ENCODE data around the gene ZNF485. TPM values are rescaled to one million over a fixed set of nuclear protein-coding genes. Genes with fewer than 3 reads are reported as not detected.

Gene ZNF485
- total RNA-seq (2012; rRNA removed) = 5.0 and 6.1 TPM in 2 replicates

GRCh38 chr10:43606323-43607198, at the start of gene ZNF485:
Gene ZNF485 (plus strand): TSS chr10:43606438. CDS start chr10:43607051, 613 bp downstream.
- Histone ChIP-seq H3K4me3 (ENCODE audit: low read length) (peak within 1 kb of the TSS; percentile 82), H3K9ac (ENCODE audit: low read depth, low read length) (peak within 1 kb of the TSS; percentile 79), H3K4me1 (ENCODE audit: control insufficient read depth, insufficient read depth, low read length) (peaks cover 8% of the 10 kb centered on the region), H3K9me3 (replicated peaks; ENCODE audit: low read length) (no peaks in the 10 kb centered on the region), H3K36me3 (ENCODE audit: insufficient read depth, low read length) (peaks cover 4% of the 10 kb centered on the region), H3K4me2 (ENCODE audit: low read length) (peak within 1 kb of the TSS; percentile 97), H3K27me3 (ENCODE audit: control insufficient read depth, insufficient read depth, low read length) (peaks cover 6% of the 10 kb centered on the region)

GRCh38 chr10:43557214-43557613, 49.0 kb upstream of the ZNF485 start:
- Histone ChIP-seq H3K4me2 (ENCODE audit: low read length) (no peak overlapping the region), H3K4me1 (ENCODE audit: control insufficient read depth, insufficient read depth, low read length) (no peaks in the 10 kb centered on the region), H3K4me3 (ENCODE audit: low read length) (no peak overlapping the region), H3K9ac (ENCODE audit: low read depth, low read length) (no peak overlapping the region), H3K36me3 (ENCODE audit: insufficient read depth, low read length) (peaks cover 20% of the 10 kb centered on the region), H3K27me3 (ENCODE audit: control insufficient read depth, insufficient read depth, low read length) (no peaks in the 10 kb centered on the region), H3K9me3 (replicated peaks; ENCODE audit: low read length) (peaks cover 6% of the 10 kb centered on the region)

GRCh38 chr10:43569681-43570080, 36.6 kb upstream of the ZNF485 start:
- H3K4me1 ChIP-seq (ENCODE audit: control insufficient read depth, insufficient read depth, low read length) = peaks cover 9% of the 10 kb centered on the region
- H3K36me3 ChIP-seq (ENCODE audit: insufficient read depth, low read length) = no peaks in the 10 kb centered on the region
- no peaks in the 10 kb centered on the region for H3K27me3 ChIP-seq (ENCODE audit: control insufficient read depth, insufficient read depth, low read length)
- H3K9ac ChIP-seq (ENCODE audit: low read depth, low read length) = no peak overlapping the region
- H3K4me3 ChIP-seq (ENCODE audit: low read length) = no peak overlapping the region
- no peak overlapping the region for H3K4me2 ChIP-seq (ENCODE audit: low read length)
- no peaks in the 10 kb centered on the region for H3K9me3 ChIP-seq (replicated peaks; ENCODE audit: low read length)

GRCh38 chr10:43570971-43571370, 35.3 kb upstream of the ZNF485 start:
- Histone ChIP-seq H3K4me3 (ENCODE audit: low read length) (no peak overlapping the region), H3K9ac (ENCODE audit: low read depth, low read length) (no peak overlapping the region), H3K4me1 (ENCODE audit: control insufficient read depth, insufficient read depth, low read length) (peaks cover 9% of the 10 kb centered on the region), H3K4me2 (ENCODE audit: low read length) (no peak overlapping the region), H3K36me3 (ENCODE audit: insufficient read depth, low read length) (no peaks in the 10 kb centered on the region), H3K9me3 (replicated peaks; ENCODE audit: low read length) (no peaks in the 10 kb centered on the region), H3K27me3 (ENCODE audit: control insufficient read depth, insufficient read depth, low read length) (no peaks in the 10 kb centered on the region)

GRCh38 chr10:43573250-43574000, 32.8 kb upstream of the ZNF485 start:
- peak overlapping the region; percentile 94 for H3K4me2 ChIP-seq (ENCODE audit: low read length)
- H3K9ac ChIP-seq (ENCODE audit: low read depth, low read length) = peak overlapping the region; percentile 82
- H3K9me3 ChIP-seq (replicated peaks; ENCODE audit: low read length) = no peaks in the 10 kb centered on the region
- no peaks in the 10 kb centered on the region for H3K36me3 ChIP-seq (ENCODE audit: insufficient read depth, low read length)
- no peaks in the 10 kb centered on the region for H3K27me3 ChIP-seq (ENCODE audit: control insufficient read depth, insufficient read depth, low read length)
- H3K4me3 ChIP-seq (ENCODE audit: low read length) = peak overlapping the region; percentile 75
- H3K4me1 ChIP-seq (ENCODE audit: control insufficient read depth, insufficient read depth, low read length) = peaks cover 9% of the 10 kb centered on the region

- no peaks in the 10 kb centered on the region for H3K9me3 ChIP-seq (replicated peaks; ENCODE audit: low read length)
- H3K4me3 ChIP-seq (ENCODE audit: low read length) = peak within 1 kb of the TSS; percentile 75
- peak within 1 kb of the TSS; percentile 82 for H3K9ac ChIP-seq (ENCODE audit: low read depth, low read length)
- peak within 1 kb of the TSS; percentile 94 for H3K4me2 ChIP-seq (ENCODE audit: low read length)
- peaks cover 9% of the 10 kb centered on the region for H3K4me1 ChIP-seq (ENCODE audit: control insufficient read depth, insufficient read depth, low read length)
- H3K27me3 ChIP-seq (ENCODE audit: control insufficient read depth, insufficient read depth, low read length) = no peaks in the 10 kb centered on the region
- H3K36me3 ChIP-seq (ENCODE audit: insufficient read depth, low read length) = no peaks in the 10 kb centered on the region
Measured at GRCh38 chr10:43574001-43574892, 32.0 kb upstream of the ZNF485 start, which contains the start of gene ZNF239. Gene ZNF239 (minus strand): TSS chr10:43574616. CDS start chr10:43558079, 16,537 bp downstream.

GRCh38 chr10:43574906-43575305, 31.3 kb upstream of the ZNF485 start:
- Histone ChIP-seq H3K4me3 (ENCODE audit: low read length) (peak overlapping the region; percentile 75), H3K4me2 (ENCODE audit: low read length) (peak overlapping the region; percentile 94), H3K4me1 (ENCODE audit: control insufficient read depth, insufficient read depth, low read length) (peaks cover 9% of the 10 kb centered on the region), H3K27me3 (ENCODE audit: control insufficient read depth, insufficient read depth, low read length) (no peaks in the 10 kb centered on the region), H3K36me3 (ENCODE audit: insufficient read depth, low read length) (no peaks in the 10 kb centered on the region), H3K9me3 (replicated peaks; ENCODE audit: low read length) (no peaks in the 10 kb centered on the region), H3K9ac (ENCODE audit: low read depth, low read length) (peak overlapping the region; percentile 82)

GRCh38 chr10:43576062-43576461, 30.2 kb upstream of the ZNF485 start:
- H3K27me3 ChIP-seq (ENCODE audit: control insufficient read depth, insufficient read depth, low read length) = no peaks in the 10 kb centered on the region
- H3K36me3 ChIP-seq (ENCODE audit: insufficient read depth, low read length) = no peaks in the 10 kb centered on the region
- peaks cover 9% of the 10 kb centered on the region for H3K4me1 ChIP-seq (ENCODE audit: control insufficient read depth, insufficient read depth, low read length)
- H3K9ac ChIP-seq (ENCODE audit: low read depth, low read length) = no peak overlapping the region
- no peaks in the 10 kb centered on the region for H3K9me3 ChIP-seq (replicated peaks; ENCODE audit: low read length)
- H3K4me3 ChIP-seq (ENCODE audit: low read length) = no peak overlapping the region
- H3K4me2 ChIP-seq (ENCODE audit: low read length) = no peak overlapping the region

GRCh38 chr10:43576580-43576979, 29.7 kb upstream of the ZNF485 start:
- H3K36me3 ChIP-seq (ENCODE audit: insufficient read depth, low read length) = no peaks in the 10 kb centered on the region
- H3K4me3 ChIP-seq (ENCODE audit: low read length) = no peak overlapping the region
- H3K4me1 ChIP-seq (ENCODE audit: control insufficient read depth, insufficient read depth, low read length) = peaks cover 9% of the 10 kb centered on the region
- no peaks in the 10 kb centered on the region for H3K27me3 ChIP-seq (ENCODE audit: control insufficient read depth, insufficient read depth, low read length)
- no peak overlapping the region for H3K9ac ChIP-seq (ENCODE audit: low read depth, low read length)
- H3K9me3 ChIP-seq (replicated peaks; ENCODE audit: low read length) = no peaks in the 10 kb centered on the region
- H3K4me2 ChIP-seq (ENCODE audit: low read length) = no peak overlapping the region

GRCh38 chr10:43584051-43584450, 22.2 kb upstream of the ZNF485 start:
- Histone ChIP-seq H3K4me3 (ENCODE audit: low read length) (no peak overlapping the region), H3K9me3 (replicated peaks; ENCODE audit: low read length) (no peaks in the 10 kb centered on the region), H3K4me1 (ENCODE audit: control insufficient read depth, insufficient read depth, low read length) (no peaks in the 10 kb centered on the region), H3K27me3 (ENCODE audit: control insufficient read depth, insufficient read depth, low read length) (peaks cover 11% of the 10 kb centered on the region), H3K9ac (ENCODE audit: low read depth, low read length) (no peak overlapping the region), H3K4me2 (ENCODE audit: low read length) (no peak overlapping the region), H3K36me3 (ENCODE audit: insufficient read depth, low read length) (no peaks in the 10 kb centered on the region)

- Histone ChIP-seq H3K27me3 (ENCODE audit: control insufficient read depth, insufficient read depth, low read length) (peaks cover 17% of the 10 kb centered on the region), H3K9me3 (replicated peaks; ENCODE audit: low read length) (no peaks in the 10 kb centered on the region), H3K9ac (ENCODE audit: low read depth, low read length) (no peak overlapping the region), H3K36me3 (ENCODE audit: insufficient read depth, low read length) (no peaks in the 10 kb centered on the region), H3K4me2 (ENCODE audit: low read length) (no peak overlapping the region), H3K4me1 (ENCODE audit: control insufficient read depth, insufficient read depth, low read length) (no peaks in the 10 kb centered on the region), H3K4me3 (ENCODE audit: low read length) (no peak overlapping the region)
Measured at GRCh38 chr10:43585046-43585445, 21.2 kb upstream of the ZNF485 start.
